HG02571 (cell line): ENCODE results near the gene OR6C74.

Source experiments
- ATAC-seq: cut with Tn5 transposase; IDR thresholded peaks from one replicate; pipeline ENCODE4 v1.9.1; 2021; ENCODE audit warnings: mild to moderate bottlenecking, moderate library complexity; ENCODE audit not compliant: unreplicated experiment

The OR6C74 gene

DNA sequence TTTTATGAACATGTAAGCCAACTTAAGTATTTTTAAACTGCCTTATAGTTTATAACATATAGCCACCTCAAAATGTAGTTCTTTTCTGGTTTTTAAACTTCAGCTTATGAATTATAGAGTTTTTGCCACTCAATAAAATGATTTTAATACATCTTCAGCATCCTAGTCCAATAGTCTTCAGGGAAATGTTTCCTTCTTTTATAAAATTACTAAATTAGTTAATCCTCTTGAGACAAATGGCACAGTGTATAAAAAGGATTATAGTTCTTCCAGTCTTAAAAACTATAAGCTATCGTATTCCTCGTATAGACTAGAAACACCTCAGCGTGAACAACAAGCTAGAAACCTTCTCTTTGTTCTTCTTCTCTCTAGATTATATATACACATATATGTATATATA, at the start of gene OR6C74:
Gene OR6C74, plus strand, starts transcription at position 301 of the 400 bp plus-strand sequence. CDS start 2,679 bp downstream, outside the sequence.
- no peak for ATAC-seq

DNA sequence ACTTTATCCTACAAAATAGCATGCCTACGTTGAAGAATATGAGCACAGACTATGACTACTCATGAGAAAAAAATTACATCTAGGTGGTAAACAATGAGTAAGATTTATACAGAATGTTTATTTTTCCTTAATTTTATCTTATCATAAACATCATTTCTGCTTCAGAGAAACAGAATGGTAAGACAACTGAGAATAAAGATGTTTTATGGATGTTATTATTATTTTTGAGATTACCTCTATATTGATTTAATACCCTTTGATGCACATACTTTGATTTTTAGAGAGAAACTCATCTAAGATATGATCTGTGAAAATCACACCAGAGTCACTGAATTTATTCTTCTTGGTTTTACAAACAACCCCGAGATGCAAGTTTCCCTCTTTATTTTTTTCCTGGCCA, 23.7 kb upstream of the OR6C74 start, which contains the start of gene OR10A7:
Gene OR10A7, plus strand, starts transcription at position 301 of the 400 bp plus-strand sequence. Its CDS starts 0 bp downstream, at position 301.
- ATAC-seq = no peak

DNA sequence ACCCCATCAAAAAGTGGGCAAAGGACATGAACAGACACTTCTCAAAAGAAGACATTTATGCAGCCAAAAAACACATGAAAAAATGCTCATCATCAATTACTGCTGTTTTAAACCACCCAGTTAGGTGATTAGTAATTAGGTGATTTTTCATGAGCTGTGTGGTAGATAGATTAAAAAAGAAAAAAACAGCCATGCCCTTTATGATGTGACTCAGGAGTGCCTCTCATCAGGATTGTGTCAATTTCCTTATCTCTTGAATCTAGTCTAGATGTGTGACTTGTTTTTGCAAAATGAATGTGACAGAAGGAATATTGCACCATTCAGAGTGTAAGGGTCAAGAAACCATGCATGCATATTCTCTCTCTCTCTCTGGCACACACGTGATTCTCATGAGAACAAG, 17.9 kb upstream of the OR6C74 start:
- no peak for ATAC-seq

DNA sequence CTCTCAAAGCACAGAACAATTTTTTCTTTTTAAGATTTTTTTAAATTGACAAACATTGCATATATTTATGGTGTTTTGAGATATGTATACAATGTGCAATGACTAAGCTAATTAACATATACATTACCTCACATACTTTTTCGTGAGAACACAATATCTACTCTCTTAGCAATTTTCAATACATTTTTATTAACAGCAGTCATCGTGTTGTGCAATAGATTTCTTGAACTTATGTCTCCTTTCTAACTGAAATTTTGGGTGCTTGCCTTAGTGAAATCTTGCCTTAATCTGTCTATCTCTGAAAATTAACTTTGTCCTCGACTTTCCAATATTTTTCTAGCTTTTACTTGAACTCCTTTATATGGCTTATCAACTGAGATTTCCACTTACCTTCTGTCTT, 16.8 kb upstream of the OR6C74 start:
- ATAC-seq = no peak

DNA sequence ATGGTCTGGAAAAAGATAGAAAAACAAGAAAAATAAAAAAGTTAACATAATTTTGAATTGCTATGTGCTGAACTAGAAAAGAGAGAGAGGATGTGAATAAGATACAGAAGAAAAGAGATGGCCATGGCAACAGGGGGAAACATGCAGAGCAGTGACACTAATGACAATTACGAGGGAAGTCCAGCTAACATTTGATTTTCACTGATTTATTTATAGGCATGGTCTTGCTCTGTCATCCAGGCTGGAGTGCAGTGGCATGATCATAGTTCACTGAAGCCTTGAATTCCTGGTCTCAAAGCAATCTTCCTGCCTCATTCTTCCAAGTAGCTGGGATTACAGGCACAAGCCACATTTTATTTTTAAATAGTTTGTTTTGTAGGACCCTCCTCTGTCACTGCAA, 1.8 kb downstream of the OR6C74 start:
- ATAC-seq = no peak

DNA sequence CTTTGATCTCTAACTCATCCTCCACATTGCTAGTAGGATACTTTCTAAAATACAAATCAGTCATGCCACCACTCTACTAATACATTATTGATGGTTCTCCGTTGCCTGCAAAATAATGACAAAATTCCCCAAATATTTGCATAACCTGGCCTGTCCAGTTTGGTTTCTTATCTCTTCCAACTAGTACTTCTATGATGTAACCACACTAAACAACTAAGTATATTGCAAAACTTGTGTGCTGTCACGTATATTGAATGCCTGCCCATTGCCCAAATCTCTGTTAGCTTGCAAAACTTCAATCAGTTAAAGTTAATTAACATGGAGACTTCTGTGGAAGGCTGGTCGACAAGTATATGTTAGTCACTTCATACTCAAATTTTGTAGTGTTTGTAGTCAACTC, 6.5 kb downstream of the OR6C74 start:
- no peak for ATAC-seq

DNA sequence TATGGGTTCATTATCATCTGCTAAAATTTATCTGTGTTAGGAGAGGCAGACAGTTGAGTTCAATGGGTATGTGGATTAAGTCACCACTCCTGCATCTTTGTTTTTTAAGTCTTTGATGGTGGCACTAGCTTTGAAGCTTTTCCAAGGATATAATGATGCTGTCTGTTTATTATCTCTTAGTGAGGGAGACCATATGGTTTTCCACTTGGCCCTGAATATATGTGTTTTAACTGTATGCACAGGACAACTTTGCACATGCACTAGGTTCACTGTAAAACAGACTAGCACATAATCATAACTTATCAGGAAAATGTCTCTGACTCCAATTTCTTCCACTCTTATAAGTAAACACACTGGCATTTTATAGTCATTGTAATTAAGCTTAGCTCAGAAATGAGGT, 8.9 kb downstream of the OR6C74 start:
- ATAC-seq = no peak

DNA sequence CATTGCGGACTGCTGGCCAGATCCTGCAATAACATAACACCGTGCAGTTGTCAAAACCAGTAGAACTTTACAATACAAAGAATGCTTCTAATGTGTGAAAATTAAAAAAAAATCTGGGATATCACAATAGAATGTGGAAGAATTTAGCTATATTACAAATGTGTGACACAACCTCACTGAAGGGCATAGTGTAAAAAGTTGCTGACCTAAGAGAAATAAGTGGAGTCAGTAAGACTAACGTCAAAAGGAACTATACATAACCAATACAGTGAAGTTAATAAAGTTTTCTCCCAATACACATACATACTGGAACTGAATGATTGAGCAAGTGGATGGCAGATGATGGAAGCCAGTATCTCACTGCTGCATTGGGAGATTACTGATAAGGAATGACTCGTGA, 12.4 kb downstream of the OR6C74 start:
- no peak for ATAC-seq

DNA sequence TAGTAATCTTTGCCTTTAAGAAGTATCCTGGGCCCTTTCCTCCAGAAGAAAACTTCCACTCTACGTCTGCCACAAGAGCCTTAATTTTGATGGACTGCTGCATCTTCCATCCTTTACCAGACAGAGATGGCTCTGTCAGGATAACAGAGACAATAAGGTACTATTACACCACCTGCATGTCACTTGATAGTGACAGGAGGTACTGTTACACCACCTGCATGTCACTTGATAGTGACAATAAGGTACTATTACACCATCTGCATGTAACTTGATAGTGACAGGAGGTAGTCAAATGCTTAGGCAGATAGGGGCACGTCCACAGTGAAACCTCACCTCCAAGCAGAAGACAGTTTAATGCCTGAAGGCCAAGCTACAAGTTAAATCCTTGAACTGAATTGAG, 13.9 kb downstream of the OR6C74 start:
- no peak for ATAC-seq

DNA sequence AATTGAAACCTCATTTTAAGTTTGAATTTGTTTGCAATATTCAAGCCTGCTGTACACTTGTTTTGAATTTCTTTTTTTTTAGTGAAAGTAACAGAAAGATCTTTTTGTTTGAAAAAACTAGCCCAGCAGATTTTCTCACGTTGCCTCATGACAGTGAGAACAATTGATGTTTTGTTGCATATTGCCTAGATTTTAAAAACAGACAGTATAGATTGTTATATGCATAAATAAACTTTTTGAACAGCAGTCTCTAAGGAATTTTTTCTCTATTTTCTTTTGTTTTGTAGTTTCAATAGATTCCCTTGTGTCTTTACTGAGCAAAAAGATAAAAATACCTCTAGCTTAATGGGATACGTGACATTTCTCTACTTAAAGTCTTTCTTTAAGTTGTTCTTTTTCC, 36.6 kb downstream of the OR6C74 start:
- ATAC-seq = no peak

DNA sequence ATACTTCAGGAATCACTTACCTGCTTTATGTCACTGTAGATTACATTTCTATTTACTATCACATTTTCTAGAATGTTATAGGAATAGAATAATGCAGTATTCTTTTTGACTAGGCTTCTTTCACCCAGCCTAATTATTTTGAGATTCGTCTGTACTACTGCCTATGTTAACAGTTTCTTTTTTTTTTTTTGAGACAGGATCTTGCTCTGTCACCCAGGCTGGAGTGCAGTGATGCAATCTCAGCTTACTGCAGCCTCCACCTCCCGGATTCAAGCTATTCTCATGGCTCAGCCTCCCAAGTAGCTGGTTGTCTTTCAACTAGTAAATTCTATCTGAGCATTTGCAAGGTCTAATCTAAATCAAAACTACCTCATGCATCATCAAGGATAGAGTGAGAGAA, 45.6 kb downstream of the OR6C74 start:
- ATAC-seq = no peak
